Stimulated activated CD4-positive, alpha-beta T cell treated with anti-CD3 and anti-CD28 coated beads, Interleukin-15, amount 100 ng/mL, for 48 hours (primary cell): Measurements from ENCODE around the gene CRKL.
"Not testable (repeated sequence)": the region's sequence is repeated elsewhere in the genome, so short reads cannot be mapped to it uniquely, and the experiment has no call there.

Source experiments
- DNase-seq, 2 donors: peaks; one replicate each; pipeline ENCODE4 v3.0.0-alpha.2; 2020; ENCODE audit warnings: low read depth in 2 of 2

Gene CRKL

DNA sequence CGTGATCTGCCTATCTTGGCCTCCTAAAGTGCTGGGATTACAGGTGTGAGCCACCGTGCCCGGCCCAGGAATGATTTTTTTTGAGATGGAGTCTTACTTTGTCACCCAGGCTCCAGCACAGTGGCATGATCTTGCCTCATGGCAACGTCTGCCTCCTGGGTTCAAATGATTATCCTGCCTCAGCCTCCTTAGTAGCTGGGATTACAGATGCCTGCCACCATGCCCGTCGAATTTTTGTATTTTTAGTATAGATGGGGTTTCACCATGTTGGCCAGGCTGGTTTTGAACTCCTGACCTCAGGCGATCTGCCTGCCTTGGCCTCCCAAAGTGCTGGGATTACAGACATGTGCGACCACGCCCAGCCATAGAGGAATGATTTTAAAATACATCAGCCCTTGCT, 17.8 kb downstream of the CRKL start:
- not testable (repeated sequence) for DNase-seq

DNA sequence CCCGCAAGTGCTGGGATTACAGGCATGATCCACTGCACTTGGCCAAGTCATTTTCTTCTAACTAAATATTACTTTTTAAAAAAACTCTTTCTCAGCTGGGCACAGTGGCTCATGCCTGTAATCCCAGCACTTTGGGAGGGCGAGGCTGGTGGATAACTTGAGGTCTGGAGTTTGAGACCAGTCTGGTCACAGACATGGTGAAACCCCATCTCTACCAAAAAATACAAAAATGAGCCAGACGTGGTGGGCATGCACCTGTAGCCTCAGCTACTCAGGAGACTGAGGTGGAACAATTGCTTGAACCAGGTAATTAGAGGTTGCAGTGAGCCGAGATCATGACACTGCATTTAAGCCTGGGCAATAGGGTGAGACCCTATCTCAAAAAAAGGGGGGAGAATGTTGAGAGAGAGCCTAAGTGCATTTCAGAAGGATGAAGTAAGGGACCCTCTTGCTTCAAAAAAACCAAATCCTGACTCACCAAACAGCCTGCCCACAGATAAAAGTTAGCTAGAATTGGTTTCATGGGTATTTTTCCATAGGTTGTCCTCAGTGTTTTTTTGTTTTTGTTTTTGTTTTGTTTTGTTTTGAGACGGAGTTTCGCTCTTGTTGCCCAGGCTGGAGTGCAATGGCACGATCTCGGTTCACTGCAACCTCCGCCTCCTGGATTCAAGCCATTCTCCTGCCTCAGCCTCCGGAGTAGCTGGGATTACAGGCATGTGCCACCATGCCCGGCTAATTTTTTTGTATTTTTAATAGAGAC, 18.8 kb downstream of the CRKL start:
- not testable (repeated sequence) for DNase-seq

DNA sequence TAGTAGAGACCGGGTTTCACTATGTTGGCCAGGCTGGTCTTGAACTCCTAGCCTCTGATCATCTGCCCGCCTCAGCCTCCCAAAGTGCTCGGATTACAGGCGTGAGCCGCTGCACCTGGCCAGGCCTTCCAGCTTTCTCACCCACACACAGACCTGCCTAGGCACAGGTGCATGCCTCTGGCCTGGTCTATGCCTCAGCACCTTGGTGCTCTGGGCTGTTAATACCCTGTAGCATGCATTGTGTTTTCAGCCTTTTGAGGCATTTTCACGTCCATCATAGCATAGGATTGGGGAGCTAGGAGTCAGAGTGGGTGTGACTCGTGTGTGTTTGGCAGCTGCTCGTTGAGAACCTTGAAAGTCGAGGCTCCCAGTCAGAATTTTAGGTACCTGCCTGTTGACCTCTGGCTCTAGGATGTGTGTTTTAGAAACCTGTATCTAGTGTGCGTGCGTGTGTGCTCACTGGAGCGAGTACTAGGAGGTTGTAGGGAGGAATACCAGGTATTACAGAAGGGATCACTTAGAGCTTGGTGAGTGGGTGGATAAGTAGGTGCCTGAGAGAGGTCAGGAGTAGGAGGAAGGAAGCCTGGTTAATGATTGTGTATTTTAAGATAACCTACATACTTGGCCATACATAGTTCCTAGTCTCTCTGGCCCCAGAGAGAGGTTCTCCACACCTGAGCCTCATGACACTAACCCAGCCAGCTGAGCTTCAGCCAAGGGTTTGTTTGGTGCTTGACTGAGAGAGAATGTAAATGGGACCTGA, 20.0 kb downstream of the CRKL start:
- DNase-seq, result no peak

DNA sequence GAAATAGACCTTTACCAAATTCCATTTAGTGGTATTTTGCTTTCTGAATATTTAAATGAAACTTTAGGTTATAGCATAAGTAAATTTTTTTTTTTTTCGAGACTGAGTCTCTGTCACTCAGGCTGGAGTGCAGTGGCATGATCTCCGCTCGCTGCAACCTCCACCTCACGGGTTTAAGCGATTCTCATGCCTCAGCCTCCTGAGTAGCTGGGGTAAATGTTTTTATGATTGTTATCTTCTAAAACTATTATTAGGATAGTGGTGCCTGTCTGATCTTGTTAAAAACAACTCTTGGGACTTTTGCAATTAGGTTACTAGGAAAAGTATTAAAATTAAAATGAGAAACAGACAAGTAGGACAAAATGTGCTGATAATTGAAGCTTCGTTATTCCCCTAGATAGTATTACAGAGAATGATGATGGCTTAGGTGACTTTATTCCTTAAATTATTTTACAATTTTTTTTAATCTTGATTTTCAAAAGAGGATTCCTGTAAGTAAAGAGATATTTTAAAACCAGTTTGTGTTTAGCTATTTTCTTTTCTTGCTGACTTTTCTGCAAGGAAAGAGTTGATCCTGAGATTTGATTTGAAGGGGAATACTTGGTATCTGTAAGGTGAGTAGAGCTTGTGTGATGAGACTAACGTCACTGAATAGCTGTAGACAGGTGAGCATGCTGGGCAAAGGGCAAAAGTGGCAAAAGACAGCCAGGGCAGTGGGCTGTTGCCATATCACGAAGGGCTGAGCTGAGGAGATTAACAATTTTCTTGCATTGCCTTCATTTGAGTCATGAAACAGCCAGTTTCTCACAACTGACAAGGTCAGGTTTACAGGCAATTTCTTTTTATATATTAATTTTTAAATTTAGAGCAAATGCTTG, 20.8 kb downstream of the CRKL start:
- no peak for DNase-seq

DNA sequence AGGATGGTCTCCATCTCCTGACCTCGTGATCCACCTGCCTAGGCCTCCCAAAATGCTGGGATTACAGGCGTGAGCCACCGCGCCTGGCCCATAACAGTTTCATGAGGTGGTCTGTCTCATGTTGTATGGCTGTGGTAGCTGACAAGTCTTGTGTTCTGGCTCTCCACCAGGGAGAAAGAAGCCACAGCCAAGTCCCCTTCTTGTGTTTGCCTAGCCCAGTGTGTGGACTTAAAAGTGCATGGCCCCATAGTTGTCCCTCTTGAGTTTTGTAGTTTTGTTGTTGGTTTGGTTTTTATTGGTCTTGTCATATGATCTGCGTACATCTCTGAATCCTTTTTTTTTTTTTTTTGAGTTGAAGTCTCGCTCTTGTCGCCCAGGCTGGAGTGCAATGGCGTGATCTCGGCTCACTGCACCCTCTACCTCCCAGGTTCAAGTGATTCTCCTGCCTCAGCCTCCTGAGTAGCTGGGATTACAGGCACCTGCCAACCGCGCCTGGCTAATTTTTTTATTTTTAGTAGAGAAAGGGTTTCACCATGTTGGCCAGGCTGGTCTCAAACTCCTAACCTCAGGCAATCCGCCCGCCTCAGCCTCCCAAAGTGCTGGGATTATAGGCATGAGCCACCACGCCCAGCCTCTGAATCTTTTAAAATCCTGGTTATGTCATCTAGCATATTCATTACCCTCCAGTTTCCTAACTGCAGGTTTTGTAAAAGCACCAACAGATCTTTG, 22.4 kb downstream of the CRKL start:
- DNase-seq, result not testable (repeated sequence)

DNA sequence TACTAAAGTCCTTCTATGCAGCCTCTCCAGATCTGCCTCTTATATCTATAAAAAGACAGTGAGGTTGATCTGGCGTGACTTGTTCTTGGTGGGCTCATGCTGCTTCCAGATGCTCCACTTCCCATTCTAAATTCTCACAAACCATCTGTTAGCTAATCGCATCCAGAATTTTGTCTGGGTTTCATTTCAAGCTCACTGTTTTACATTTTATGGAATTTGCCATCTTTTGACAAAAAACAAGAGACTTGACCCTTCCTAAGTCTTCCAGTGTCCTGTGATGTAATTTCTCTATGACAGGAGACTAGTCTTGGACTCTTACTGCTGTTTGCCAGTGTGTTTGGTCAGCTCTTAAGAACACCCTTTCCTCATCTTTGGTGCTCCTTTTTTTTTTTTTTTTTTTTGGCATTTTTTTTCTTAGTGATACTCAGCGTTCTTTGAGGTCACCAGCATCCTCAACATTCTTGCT, 23.0 kb downstream of the CRKL start:
- no peak for DNase-seq

DNA sequence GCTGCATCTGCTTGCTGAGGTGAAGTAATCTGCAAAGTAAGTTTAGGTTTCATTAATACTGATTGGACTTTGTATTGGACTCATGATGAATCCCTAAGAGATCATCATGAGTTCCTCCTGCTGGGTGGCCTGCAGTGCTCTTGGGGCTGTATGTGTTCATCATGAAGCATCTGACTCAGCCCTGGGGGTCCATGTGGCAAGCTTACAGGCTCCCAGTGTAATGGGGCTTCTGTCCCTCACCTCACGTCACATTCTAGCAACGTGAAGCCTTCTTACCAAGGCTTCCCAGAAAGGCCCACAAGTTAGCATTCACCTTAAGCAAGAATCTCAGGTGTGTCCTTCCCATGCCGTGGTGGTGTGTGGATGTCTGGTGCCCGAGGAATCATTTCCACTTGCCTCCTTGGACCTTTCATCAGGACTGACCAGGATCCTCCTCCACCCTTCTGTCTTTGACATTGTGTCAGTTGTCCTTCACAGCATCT, 23.7 kb downstream of the CRKL start:
- DNase-seq, result no peak

DNA sequence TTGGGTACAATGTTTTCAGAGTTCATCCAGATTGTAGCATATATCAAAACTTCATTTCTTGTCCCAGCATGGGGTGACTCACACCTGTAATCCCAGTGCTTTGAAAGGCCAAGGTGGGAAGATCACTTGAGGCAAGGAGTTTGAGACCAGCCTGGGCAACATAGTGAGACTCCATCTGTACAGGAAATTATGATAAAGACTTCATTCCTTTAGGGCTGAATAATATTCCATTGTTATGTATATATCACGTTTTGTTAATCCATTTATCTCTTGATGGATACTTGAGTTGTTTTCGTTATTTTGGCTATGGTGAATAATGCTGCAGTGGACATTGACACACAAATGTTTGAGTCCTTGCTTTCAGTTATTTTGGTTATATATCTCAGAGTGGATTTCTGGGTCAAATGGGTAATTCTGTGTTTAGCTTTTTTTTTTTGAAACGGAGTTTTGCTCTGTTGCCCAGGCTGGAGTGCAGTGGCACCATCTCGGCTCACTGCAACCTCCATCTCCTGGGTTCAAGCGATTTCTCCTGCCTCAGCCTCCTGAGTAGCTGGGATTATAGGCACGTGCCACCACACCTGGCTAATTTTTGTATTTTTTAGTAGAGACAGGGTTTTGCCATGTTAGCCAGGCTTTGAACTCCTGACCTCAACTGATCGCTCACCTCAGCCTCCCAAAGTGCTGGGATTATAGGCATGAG, 25.1 kb downstream of the CRKL start:
- not testable (repeated sequence) for DNase-seq

DNA sequence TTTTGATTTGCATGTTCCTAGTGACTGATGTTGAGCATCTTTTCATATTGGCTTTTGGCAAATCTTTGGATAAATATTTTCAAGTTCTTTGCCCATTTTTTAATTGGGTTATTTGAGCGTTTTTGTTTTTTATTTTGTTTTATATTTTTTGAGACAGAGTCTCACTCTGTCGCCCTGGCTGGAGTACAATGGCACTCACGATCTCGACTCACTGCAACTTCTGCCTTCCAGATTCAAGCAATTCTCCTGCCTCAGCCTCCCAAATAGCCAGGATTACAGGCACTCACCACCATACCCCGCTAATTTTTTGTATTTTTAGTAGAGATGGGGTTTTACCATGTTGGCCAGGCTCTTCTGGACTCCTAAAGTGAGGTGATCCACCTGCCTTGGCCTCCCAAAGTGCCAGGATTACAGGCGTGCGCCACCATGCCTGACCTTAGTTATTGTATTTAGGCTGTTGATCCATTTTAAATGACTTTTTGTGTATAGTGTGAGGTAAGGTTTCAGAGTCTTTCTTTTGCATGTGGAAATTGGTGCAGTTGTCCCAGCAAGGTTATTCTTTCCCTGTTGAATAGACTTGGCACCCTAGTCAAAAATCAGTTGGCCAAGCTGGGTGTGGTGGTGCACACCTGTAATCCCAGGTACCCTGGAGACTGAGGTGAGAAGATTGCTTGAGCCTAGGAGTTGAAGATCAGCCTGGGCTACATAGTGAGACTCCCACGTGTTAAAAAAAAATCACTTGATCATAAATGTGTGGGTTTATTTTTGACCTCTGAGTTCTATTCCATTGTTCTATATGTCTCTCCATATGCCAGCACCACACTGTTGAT, 26.1 kb downstream of the CRKL start:
- no peak for DNase-seq

DNA sequence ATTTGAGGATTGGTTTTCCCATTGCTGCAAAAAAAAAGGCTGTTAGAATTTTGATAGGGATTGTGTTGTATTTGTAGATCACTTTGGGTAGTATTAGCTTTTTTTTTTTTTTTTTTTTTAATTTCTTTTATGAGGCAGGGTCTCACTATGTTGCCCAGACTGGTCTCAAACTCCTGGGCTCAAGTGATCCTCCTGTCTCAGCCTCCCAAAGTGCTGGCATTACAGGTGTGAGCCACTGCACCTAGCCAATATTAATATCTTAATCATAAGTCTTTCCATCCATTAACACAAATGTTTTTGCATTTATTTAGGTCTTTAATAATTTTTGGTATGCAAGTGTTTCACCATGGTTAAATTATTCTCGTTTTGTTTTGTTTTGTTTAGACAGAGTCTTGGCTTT, 26.8 kb downstream of the CRKL start:
- no peak for DNase-seq

DNA sequence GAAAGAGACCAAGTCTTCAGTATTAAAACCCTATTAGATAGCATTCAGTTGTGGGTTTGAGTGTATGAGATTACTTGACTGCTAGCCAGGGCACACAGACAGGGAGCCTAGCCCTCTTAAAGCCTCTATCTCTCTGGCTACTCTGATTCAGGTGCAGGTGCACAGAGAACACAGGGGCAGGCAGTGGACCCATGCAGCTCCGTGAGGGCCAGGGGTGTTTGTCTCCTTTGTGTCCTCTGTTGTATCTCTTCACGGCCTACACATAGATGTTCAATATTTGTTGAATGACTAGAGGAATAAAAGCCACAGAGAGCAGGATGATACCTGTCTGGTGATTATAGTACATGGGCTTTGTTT, 28.3 kb downstream of the CRKL start:
- no peak for DNase-seq

DNA sequence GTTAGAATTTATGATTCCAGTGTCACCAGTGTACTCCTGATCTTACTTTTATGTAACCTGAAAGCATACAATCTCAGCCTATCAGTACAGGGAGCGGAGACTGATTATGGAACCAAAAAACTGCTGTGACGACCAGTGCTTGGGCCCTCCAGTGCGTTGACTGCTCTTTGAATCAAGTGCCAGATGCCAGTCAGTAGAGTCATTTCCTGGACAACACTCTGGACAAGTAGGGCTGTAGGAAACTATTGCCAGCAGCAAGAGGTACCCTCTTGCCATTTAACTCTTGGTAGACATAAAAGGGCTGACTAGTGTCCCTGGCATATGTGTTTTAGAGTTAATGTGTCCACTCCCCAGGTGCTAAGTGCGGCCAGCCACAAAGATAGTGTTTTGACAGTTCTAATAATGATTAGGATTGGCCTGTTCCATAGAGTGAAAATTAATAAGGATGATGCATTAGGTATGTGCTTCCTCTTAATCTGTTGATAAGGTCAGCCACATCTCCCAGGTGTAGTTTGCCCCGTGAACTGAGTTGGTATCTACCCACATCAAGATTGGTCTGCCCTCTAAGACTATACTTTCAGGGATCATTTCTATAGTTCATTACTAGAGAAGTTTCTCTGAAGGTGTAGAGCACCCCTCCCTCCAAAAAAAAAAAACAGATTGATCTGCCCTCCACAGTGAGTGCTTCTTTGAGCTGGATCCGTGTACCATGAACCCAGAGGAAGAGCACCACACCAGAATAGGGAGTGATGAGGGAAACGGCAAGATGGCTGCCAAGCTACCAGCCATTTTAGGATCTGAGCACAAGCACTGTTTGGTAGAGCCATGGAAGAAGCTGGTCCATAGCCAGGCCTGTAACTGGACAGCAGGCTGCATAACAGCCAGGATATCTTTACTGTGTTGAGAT, 29.1 kb downstream of the CRKL start:
- no peak for DNase-seq

DNA sequence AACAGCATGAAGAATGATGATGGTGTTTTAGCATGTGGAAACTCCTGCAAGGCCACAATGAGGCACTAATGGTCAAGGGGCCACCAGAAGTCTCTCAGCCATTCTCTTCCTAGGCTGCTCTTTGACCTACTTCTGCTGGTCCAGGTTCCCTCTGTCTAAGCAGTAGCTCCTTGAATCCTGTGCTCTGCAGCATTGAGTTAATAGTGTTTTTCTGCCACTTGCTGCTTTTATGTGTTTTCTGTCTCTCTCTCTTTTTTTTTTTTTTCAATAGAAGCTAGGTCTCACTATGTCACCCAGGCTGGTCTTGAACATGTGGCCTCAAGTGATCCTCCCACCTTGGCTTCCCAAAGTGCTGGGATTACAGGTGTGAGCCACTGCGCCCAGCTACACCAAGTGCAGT, 29.8 kb downstream of the CRKL start:
- no peak for DNase-seq

DNA sequence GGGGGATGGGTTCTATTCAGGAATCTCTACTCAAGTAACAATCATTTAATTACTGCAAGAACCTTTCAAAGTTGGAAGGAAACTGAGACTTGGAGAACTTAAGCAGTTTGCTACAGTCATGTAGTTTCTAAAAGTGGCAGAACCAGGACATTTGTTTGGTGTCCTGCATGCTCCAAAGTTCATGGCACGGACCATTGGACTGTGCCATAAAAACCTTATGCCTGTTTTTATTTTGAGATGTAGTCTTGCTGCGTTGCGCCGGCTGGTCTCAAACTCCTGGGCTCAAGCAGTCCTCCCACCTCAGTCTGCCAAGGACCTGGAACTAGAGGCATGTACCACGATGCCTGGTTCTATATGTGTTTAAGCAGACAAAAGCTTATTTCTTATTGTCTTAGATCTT, 31.2 kb downstream of the CRKL start:
- no peak for DNase-seq

DNA sequence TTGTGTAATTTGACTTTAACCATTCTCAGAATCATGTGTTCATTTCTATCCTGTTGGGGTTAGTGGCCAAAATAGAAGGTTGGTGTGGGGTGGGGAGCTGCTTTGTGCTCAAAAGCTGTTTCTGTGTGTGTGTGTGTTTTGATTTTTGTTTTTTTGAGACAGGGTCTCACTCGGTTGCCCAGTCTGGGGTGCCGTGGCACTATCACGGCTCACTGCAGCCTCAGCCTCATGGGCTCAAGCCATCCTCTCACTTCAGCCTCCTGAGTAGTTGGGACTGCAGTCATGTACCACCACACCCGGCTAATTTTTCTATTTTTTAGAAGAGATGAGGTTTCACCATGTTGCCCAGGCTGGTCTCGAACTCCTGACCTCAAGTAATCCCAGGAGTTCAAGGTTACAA, 31.8 kb downstream of the CRKL start:
- no peak for DNase-seq

DNA sequence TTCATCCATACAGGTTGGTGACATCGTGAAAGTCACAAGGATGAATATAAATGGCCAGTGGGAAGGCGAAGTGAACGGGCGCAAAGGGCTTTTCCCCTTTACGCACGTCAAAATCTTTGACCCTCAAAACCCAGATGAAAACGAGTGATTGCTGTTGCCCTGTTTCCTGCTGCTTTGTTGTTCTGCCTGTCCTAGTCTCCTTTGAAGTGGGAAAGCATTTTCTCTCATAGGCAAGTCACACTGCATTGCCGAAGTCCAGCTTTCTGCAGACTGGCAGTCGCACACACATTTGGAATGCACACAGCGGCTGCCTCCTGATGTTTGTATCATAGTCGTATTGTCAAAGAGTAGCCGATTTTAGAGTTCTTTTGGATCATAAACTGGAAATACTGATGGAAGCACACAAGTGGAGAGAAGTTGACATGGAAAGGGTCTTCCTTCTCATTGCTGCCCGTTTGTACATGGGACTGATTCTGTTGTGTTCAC, 32.5 kb downstream of the CRKL start:
- no peak for DNase-seq

DNA sequence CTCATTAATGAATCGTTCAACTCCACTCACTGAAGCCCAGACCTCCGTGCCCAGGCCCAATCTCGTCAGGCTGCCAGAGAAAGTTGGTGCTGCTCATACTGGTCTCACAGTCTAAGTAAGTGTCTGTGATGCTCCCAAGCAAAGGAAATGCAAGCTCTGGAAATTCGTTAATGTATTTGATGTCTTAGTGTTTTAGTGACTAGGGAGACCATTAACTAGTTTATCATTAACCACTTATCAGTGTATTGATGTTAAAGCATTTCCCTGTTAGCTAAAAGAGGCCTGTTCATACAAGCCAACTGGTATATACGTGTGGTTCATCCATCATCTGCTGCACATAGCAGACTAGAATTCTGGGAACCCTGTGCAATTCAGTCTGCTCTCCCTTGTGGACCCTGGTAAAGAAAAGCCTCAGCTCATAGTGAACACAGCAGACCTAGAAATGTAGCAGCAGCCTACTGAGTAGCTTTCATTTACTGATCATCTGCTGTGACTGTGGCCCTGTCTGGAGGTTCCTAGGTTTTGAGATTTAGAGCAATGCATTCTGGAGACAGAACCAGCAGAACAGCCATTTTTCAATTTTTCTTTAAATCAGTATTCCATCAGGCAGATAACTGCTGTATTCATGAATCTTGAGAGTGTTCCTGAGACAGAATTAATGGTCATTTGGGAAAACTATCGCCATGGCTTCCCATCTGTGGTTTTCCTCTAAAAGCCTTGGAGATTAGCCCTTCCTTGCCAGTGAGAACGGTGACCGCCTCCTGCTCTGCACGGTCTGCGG, 34.1 kb downstream of the CRKL start:
- no peak for DNase-seq

DNA sequence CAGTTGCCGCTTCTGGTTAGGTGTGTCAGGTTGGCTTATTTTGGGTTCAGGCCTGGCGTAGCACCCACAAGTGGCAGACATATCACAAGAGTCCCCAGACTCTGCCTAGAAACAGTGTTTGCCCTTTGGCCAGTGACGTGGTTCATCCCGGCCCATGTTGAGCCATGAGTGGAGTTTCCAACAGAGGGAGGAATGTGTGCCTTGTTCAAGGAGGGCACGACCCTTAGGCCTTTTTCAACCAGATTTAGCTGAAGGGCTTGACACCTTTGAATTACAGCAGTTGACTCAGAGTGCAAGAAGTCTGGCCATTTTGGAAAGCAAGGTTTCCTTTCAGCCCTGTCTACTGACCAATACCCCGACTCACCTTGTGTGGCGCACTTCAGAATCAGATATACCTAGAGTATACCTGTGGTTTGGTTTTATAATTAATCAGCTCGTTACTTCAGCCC, 34.7 kb downstream of the CRKL start:
- DNase-seq, result no peak
